HEK293 (cell line): ENCODE data around the gene ASTN2.

ENCODE experiments used
- CTCF ChIA-PET: fragments of 350-600 bp; formaldehyde crosslinking; extraction: SDS; loops from one replicate; lab custom pipeline; 2021; ENCODE audit warnings: antibody characterized with exemption; lab: Yijun Ruan, JAX
- POLR2A ChIA-PET: fragments of 300-600 bp; formaldehyde crosslinking; extraction: SDS; loops from one replicate; lab custom pipeline; 2020; ENCODE audit warnings: antibody characterized with exemption, inconsistent platforms; lab: Yijun Ruan, JAX
- H3K27ac ChIP-seq: fragments of 200-500 bp; sonication (Bioruptor generic); 2 replicates; pipeline ENCODE4 v1.5.1; 2014; ENCODE audit warnings: low read depth, low read length, control low read depth, inconsistent platforms; ENCODE audit errors: extremely low read depth
- H3K36me3 ChIP-seq, 2 experiments: fragments of 200-500 bp in 1 of 2; sonication (Bioruptor generic) in 1 of 2; 1 replicate in 1 of 2; 2 replicates in 1 of 2; pipeline ENCODE4 v1.5.1; 2014 to 2017; ENCODE audit warnings: inconsistent platforms in 2 of 2, low read length in 2 of 2; ENCODE audit not compliant: control insufficient read depth in 2 of 2, insufficient read depth in 1 of 2
- H3K4me1 ChIP-seq: fragments of 200-500 bp; sonication (Bioruptor generic); 2 replicates; pipeline ENCODE4 v1.5.1; 2014; ENCODE audit warnings: mild to moderate bottlenecking, low read length, inconsistent platforms; ENCODE audit not compliant: control insufficient read depth, insufficient read depth
- H3K4me3 ChIP-seq: 2 replicates; pipeline ENCODE4 v1.5.1; 2011; ENCODE audit warnings: low read depth, mild to moderate bottlenecking, control low read depth, low read length, moderate library complexity
- H3K9me3 ChIP-seq: fragments of 200-500 bp; sonication (Bioruptor generic); 2 replicates; pipeline ENCODE4 v1.5.1; 2014; ENCODE audit warnings: low read depth, low read length, inconsistent platforms; ENCODE audit not compliant: control insufficient read depth, insufficient read depth
- GLI2 ChIP-seq: fragments of 450-650 bp; formaldehyde crosslinking; IDR thresholded peaks from 2 replicates; pipeline ENCODE4; 2017; ENCODE audit warnings: missing biosample characterization, missing genetic modification characterization, low read depth, borderline replicate concordance
- KLF7 ChIP-seq: fragments of 450-650 bp; formaldehyde crosslinking; IDR thresholded peaks from 2 replicates; pipeline ENCODE4 v1.5.1; 2016; ENCODE audit warnings: missing biosample characterization, missing genetic modification characterization, borderline replicate concordance
- PRDM4 ChIP-seq: fragments of 450-650 bp; formaldehyde crosslinking; IDR thresholded peaks from 2 replicates; pipeline ENCODE4 v1.5.1; 2017; ENCODE audit warnings: missing biosample characterization, missing genetic modification characterization
- ZBTB48 ChIP-seq: fragments of 450-650 bp; formaldehyde crosslinking; IDR thresholded peaks from 2 replicates; pipeline ENCODE4 v1.5.1; 2016; ENCODE audit warnings: missing biosample characterization, missing genetic modification characterization
- ZNF16 ChIP-seq: fragments of 450-650 bp; formaldehyde crosslinking; IDR thresholded peaks from 2 replicates; pipeline ENCODE4 v1.5.1; 2016; ENCODE audit warnings: low read depth, missing biosample characterization, missing genetic modification characterization
- ZNF19 ChIP-seq: fragments of 450-650 bp; formaldehyde crosslinking; IDR thresholded peaks from 2 replicates; pipeline ENCODE4; 2016; ENCODE audit warnings: missing biosample characterization, missing genetic modification characterization, low read depth
- ZNF239 ChIP-seq: fragments of 450-650 bp; formaldehyde crosslinking; IDR thresholded peaks from 2 replicates; pipeline ENCODE4 v1.5.1; 2016; ENCODE audit warnings: missing biosample characterization, missing genetic modification characterization
- ZNF24 ChIP-seq: fragments of 450-650 bp; formaldehyde crosslinking; IDR thresholded peaks from 2 replicates; pipeline ENCODE4 v1.5.1; 2016; ENCODE audit warnings: missing biosample characterization, missing genetic modification characterization
- ZNF248 ChIP-seq: fragments of 450-650 bp; formaldehyde crosslinking; IDR thresholded peaks from 2 replicates; pipeline ENCODE4 v1.5.1; 2017; ENCODE audit warnings: missing biosample characterization, missing genetic modification characterization
- ZNF266 ChIP-seq: fragments of 450-650 bp; formaldehyde crosslinking; IDR thresholded peaks from 2 replicates; pipeline ENCODE4 v1.5.1; 2016; ENCODE audit warnings: missing biosample characterization, missing genetic modification characterization, low read depth
- ZNF302 ChIP-seq: fragments of 450-650 bp; formaldehyde crosslinking; IDR thresholded peaks from 2 replicates; pipeline ENCODE4 v1.5.1; 2016; ENCODE audit warnings: missing biosample characterization, missing genetic modification characterization, low read depth
- ZNF501 ChIP-seq: fragments of 450-650 bp; formaldehyde crosslinking; IDR thresholded peaks from 2 replicates; pipeline ENCODE4 v1.5.1; 2016; ENCODE audit warnings: missing biosample characterization, missing genetic modification characterization
- ZNF626 ChIP-seq: fragments of 450-650 bp; sonication (Bioruptor Pico); formaldehyde crosslinking; IDR thresholded peaks from 2 replicates; pipeline ENCODE4 v1.5.1; 2018; ENCODE audit warnings: missing biosample characterization, missing genetic modification characterization, inconsistent platforms
- ZNF747 ChIP-seq: fragments of 450-650 bp; formaldehyde crosslinking; IDR thresholded peaks from 2 replicates; pipeline ENCODE4 v1.5.1; 2016; ENCODE audit warnings: missing biosample characterization, missing genetic modification characterization
- TF ChIP-seq, protein P1 (sequence below): fragments of 450-650 bp; formaldehyde crosslinking; conservative IDR thresholded peaks from 2 replicates; pipeline ENCODE4 v1.5.1; 2016; ENCODE audit warnings: low read depth, missing biosample characterization, missing genetic modification characterization
- TF ChIP-seq, protein P2 (sequence below): sonication (generic); formaldehyde crosslinking; IDR thresholded peaks from 2 replicates; pipeline ENCODE4 v1.8.1; 2022; ENCODE audit warnings: mild to moderate bottlenecking, moderate library complexity, missing genetic modification reagents
- TF ChIP-seq, protein P3 (sequence below): fragments of 450-650 bp; formaldehyde crosslinking; IDR thresholded peaks from 2 replicates; pipeline ENCODE4 v1.5.1; 2016; ENCODE audit warnings: missing biosample characterization, missing genetic modification characterization
- TF ChIP-seq, protein P4 (sequence below): fragments of 450-650 bp; formaldehyde crosslinking; IDR thresholded peaks from 2 replicates; pipeline ENCODE4 v1.5.1; 2016; ENCODE audit warnings: missing biosample characterization, missing genetic modification characterization
- TF ChIP-seq, protein P5 (sequence below): fragments of 450-650 bp; formaldehyde crosslinking; conservative IDR thresholded peaks from 2 replicates; pipeline ENCODE4 v1.5.1; 2016; ENCODE audit warnings: low read depth, missing biosample characterization, missing genetic modification characterization

The ASTN2 gene

GRCh38 chr9:117437283-117437682 lies 22.4 kb upstream of the ASTN2 start (continued):
- TF ChIP-seq ZNF501 (tag by site-specific recombination) (no peak), ZNF626 (tag by site-specific recombination) (no peak), KLF7 (tag by site-specific recombination) (no peak), ZNF16 (tag by site-specific recombination) (no peak)
- TF ChIP-seq, protein P1, sequence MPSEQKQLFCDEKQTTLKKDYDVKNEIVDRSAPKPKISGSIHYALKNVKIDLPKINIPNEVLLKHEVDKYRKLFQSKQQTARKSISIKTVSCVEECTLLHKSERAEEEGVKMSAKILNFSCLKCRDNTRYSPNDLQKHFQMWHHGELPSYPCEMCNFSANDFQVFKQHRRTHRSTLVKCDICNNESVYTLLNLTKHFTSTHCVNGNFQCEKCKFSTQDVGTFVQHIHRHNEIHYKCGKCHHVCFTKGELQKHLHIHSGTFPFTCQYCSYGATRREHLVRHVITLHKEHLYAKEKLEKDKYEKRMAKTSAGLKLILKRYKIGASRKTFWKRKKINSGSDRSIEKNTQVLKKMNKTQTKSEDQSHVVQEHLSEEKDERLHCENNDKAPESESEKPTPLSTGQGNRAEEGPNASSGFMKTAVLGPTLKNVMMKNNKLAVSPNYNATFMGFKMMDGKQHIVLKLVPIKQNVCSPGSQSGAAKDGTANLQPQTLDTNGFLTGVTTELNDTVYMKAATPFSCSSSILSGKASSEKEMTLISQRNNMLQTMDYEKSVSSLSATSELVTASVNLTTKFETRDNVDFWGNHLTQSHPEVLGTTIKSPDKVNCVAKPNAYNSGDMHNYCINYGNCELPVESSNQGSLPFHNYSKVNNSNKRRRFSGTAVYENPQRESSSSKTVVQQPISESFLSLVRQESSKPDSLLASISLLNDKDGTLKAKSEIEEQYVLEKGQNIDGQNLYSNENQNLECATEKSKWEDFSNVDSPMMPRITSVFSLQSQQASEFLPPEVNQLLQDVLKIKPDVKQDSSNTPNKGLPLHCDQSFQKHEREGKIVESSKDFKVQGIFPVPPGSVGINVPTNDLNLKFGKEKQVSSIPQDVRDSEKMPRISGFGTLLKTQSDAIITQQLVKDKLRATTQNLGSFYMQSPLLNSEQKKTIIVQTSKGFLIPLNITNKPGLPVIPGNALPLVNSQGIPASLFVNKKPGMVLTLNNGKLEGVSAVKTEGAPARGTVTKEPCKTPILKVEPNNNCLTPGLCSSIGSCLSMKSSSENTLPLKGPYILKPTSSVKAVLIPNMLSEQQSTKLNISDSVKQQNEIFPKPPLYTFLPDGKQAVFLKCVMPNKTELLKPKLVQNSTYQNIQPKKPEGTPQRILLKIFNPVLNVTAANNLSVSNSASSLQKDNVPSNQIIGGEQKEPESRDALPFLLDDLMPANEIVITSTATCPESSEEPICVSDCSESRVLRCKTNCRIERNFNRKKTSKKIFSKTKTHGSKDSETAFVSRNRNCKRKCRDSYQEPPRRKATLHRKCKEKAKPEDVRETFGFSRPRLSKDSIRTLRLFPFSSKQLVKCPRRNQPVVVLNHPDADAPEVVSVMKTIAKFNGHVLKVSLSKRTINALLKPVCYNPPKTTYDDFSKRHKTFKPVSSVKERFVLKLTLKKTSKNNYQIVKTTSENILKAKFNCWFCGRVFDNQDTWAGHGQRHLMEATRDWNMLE (tag by site-specific recombination): no peak
- TF ChIP-seq, all 188 proteins: peak for 0

GRCh38 chr9:117435630-117436261 lies 20.9 kb upstream of the ASTN2 start:
- H3K4me3 ChIP-seq: no peak overlapping the region
- no peak overlapping the region for H3K27ac ChIP-seq
- H3K36me3 ChIP-seq: no peaks in the 10 kb centered on the region
- H3K4me1 ChIP-seq: no peaks in the 10 kb centered on the region
- ChIA-PET CTCF (interaction anchor here (0.8 to 1.0 kb wide), 3 partner anchors 14 to 52 kb away, joined by 3 to 4 read pairs (median 4); no protein-coding TSS in a partner anchor), POLR2A (no interaction called here)
- H3K9me3 ChIP-seq: no peaks in the 10 kb centered on the region
- TF ChIP-seq ZNF19 (tag by site-specific recombination): no peak
- no peak for TF ChIP-seq ZNF747 (tag by site-specific recombination)
- no peak for TF ChIP-seq ZNF302 (tag by site-specific recombination)
- TF ChIP-seq ZBTB48 (tag by site-specific recombination): no peak
- no peak for TF ChIP-seq GLI2
- TF ChIP-seq, protein P2, sequence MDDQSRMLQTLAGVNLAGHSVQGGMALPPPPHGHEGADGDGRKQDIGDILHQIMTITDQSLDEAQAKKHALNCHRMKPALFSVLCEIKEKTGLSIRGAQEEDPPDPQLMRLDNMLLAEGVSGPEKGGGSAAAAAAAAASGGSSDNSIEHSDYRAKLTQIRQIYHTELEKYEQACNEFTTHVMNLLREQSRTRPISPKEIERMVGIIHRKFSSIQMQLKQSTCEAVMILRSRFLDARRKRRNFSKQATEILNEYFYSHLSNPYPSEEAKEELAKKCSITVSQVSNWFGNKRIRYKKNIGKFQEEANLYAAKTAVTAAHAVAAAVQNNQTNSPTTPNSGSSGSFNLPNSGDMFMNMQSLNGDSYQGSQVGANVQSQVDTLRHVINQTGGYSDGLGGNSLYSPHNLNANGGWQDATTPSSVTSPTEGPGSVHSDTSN (CRISPR knock-in tag): no peak
- TF ChIP-seq, protein P3, sequence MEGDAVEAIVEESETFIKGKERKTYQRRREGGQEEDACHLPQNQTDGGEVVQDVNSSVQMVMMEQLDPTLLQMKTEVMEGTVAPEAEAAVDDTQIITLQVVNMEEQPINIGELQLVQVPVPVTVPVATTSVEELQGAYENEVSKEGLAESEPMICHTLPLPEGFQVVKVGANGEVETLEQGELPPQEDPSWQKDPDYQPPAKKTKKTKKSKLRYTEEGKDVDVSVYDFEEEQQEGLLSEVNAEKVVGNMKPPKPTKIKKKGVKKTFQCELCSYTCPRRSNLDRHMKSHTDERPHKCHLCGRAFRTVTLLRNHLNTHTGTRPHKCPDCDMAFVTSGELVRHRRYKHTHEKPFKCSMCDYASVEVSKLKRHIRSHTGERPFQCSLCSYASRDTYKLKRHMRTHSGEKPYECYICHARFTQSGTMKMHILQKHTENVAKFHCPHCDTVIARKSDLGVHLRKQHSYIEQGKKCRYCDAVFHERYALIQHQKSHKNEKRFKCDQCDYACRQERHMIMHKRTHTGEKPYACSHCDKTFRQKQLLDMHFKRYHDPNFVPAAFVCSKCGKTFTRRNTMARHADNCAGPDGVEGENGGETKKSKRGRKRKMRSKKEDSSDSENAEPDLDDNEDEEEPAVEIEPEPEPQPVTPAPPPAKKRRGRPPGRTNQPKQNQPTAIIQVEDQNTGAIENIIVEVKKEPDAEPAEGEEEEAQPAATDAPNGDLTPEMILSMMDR (tag by site-specific recombination): no peak
- TF ChIP-seq, protein P4, sequence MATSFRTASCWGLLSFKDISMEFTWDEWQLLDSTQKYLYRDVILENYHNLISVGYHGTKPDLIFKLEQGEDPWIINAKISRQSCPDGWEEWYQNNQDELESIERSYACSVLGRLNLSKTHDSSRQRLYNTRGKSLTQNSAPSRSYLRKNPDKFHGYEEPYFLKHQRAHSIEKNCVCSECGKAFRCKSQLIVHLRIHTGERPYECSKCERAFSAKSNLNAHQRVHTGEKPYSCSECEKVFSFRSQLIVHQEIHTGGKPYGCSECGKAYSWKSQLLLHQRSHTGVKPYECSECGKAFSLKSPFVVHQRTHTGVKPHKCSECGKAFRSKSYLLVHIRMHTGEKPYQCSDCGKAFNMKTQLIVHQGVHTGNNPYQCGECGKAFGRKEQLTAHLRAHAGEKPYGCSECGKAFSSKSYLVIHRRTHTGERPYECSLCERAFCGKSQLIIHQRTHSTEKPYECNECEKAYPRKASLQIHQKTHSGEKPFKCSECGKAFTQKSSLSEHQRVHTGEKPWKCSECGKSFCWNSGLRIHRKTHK (tag by site-specific recombination): no peak
- TF ChIP-seq ZNF24: no peak
- no peak for TF ChIP-seq PRDM4 (tag by site-specific recombination)
- no peak for TF ChIP-seq ZNF248 (tag by site-specific recombination)
- TF ChIP-seq ZNF239 (tag by site-specific recombination): no peak
- TF ChIP-seq, protein P5, sequence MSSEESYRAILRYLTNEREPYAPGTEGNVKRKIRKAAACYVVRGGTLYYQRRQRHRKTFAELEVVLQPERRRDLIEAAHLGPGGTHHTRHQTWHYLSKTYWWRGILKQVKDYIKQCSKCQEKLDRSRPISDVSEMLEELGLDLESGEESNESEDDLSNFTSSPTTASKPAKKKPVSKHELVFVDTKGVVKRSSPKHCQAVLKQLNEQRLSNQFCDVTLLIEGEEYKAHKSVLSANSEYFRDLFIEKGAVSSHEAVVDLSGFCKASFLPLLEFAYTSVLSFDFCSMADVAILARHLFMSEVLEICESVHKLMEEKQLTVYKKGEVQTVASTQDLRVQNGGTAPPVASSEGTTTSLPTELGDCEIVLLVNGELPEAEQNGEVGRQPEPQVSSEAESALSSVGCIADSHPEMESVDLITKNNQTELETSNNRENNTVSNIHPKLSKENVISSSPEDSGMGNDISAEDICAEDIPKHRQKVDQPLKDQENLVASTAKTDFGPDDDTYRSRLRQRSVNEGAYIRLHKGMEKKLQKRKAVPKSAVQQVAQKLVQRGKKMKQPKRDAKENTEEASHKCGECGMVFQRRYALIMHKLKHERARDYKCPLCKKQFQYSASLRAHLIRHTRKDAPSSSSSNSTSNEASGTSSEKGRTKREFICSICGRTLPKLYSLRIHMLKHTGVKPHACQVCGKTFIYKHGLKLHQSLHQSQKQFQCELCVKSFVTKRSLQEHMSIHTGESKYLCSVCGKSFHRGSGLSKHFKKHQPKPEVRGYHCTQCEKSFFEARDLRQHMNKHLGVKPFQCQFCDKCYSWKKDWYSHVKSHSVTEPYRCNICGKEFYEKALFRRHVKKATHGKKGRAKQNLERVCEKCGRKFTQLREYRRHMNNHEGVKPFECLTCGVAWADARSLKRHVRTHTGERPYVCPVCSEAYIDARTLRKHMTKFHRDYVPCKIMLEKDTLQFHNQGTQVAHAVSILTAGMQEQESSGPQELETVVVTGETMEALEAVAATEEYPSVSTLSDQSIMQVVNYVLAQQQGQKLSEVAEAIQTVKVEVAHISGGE (tag by site-specific recombination): no peak
- no peak for TF ChIP-seq ZNF266 (tag by site-specific recombination)
